HepG2 (cell line): ENCODE results near the gene ATG2A. TPM values are rescaled to one million over a fixed set of nuclear protein-coding genes. Genes with fewer than 3 reads are reported as not detected.

Source experiments
- ATAC-seq: fragments of 200-7000 bp; cut with Tn5 transposase; 3 replicates; pipeline ENCODE4 v1.9.1; 2020; ENCODE audit warnings: mild to moderate bottlenecking, moderate library complexity
- BruUV-seq: library from RNA; stranded (reverse); fragments of 400-500 nt; replicated peaks from 2 replicates; lab custom pipeline; 2021; lab: Mats Ljungman, UMichigan
- CTCF ChIA-PET: fragments of 300-600 bp; formaldehyde crosslinking; extraction: SDS; loops from one replicate; lab custom pipeline; 2021; ENCODE audit warnings: low total read pairs, inconsistent platforms, low intra/inter-chr PET ratio; lab: Yijun Ruan, JAX
- POLR2A ChIA-PET: fragments of 350-600 bp; sonication (Branson Sonifier 250); formaldehyde crosslinking; loops from one replicate; lab custom pipeline; 2020; ENCODE audit warnings: antibody characterized with exemption, inconsistent platforms; lab: Yijun Ruan, JAX
- DNase-seq: peaks from one replicate; pipeline ENCODE4 v3.0.0-alpha.2; 2015; ENCODE audit warnings: low spot score
- FAIRE-seq: peaks from 3 replicates; lab custom pipeline; 2011; peaks lifted over from hg19 to GRCh38; lab: Jason Lieb, UNC
- H2AFZ ChIP-seq: one replicate; pipeline ENCODE4 v1.6.1; 2011; ENCODE audit warnings: low read length, inconsistent platforms
- H3K27ac ChIP-seq: fragments of 300-600 bp; 3 replicates; pipeline ENCODE4 v1.8.0; 2011; ENCODE audit warnings: mixed run types, mild to moderate bottlenecking, mixed read lengths, low read length, inconsistent platforms; ENCODE audit not compliant: insufficient read depth; ENCODE audit errors: extremely low read length
- H3K27me3 ChIP-seq, 2 experiments: fragments of 200-600 bp in 1 of 2; 2 replicates in 1 of 2; 3 replicates in 1 of 2; pipeline versions ENCODE4 v1.6.0 to v1.8.0; 2011; ENCODE audit warnings: low read length in 2 of 2, mild to moderate bottlenecking in 2 of 2, moderate library complexity in 2 of 2, inconsistent platforms in 1 of 2; ENCODE audit not compliant: insufficient read depth in 2 of 2, control insufficient read depth in 1 of 2
- H3K36me3 ChIP-seq, 2 experiments: fragments of 200-600 bp in 1 of 2; replicated peaks in 1 of 2; 2 replicates in 1 of 2; 3 replicates in 1 of 2; pipeline versions ENCODE4 v1.5.1 to v1.8.0; 2011; ENCODE audit warnings: low read length in 2 of 2, inconsistent platforms in 1 of 2; ENCODE audit not compliant: insufficient read depth in 2 of 2, control insufficient read depth in 1 of 2
- H3K4me1 ChIP-seq: 2 replicates; pipeline ENCODE4 v1.5.1; 2012; ENCODE audit warnings: low read length, inconsistent platforms; ENCODE audit not compliant: insufficient read depth
- H3K4me2 ChIP-seq: 2 replicates; pipeline ENCODE4 v1.6.0; 2011; ENCODE audit warnings: low read depth, low read length, inconsistent platforms
- H3K4me3 ChIP-seq, 3 experiments: fragments of 200-600 bp in 1 of 3; sonication (generic), shearing (Covaris generic) in 1 of 3; replicated peaks in 1 of 3; 2 replicates each; pipeline ENCODE4 v1.5.1; 2011 to 2016; ENCODE audit warnings: low read length in 3 of 3, inconsistent platforms in 2 of 3, low read depth in 2 of 3, mild to moderate bottlenecking in 2 of 3, control low read depth in 1 of 3, mixed read lengths in 1 of 3; ENCODE audit not compliant: insufficient read depth in 1 of 3
- H3K79me2 ChIP-seq: one replicate; pipeline ENCODE4 v1.6.1; 2011; ENCODE audit warnings: low read length, inconsistent platforms; ENCODE audit not compliant: insufficient read depth
- H3K9ac ChIP-seq: 2 replicates; pipeline ENCODE4 v1.6.0; 2011; ENCODE audit warnings: mild to moderate bottlenecking, low read depth, low read length, inconsistent platforms; ENCODE audit not compliant: insufficient read depth
- H3K9me3 ChIP-seq: 2 replicates; pipeline ENCODE4 v1.5.1; 2012; ENCODE audit warnings: mild to moderate bottlenecking, low read length
- H4K20me1 ChIP-seq: 2 replicates; pipeline ENCODE4 v1.6.0; 2011; ENCODE audit warnings: inconsistent platforms, mild to moderate bottlenecking, low read length, moderate library complexity; ENCODE audit not compliant: insufficient read depth
- ATF7-NPFF ChIP-seq: sonication (generic); formaldehyde crosslinking; IDR thresholded peaks from 2 replicates; pipeline ENCODE4 v1.8.1; 2023; ENCODE audit warnings: mild to moderate bottlenecking, low read depth, missing genetic modification reagents, moderate library complexity
- HNRNPL ChIP-seq: fragments of 200-400 bp; formaldehyde crosslinking; IDR thresholded peaks from 2 replicates; pipeline ENCODE4 v1.6.1; 2017; ENCODE audit warnings: mild to moderate bottlenecking, low read depth, low read length
- KDM2A ChIP-seq: sonication (generic); formaldehyde crosslinking; IDR thresholded peaks from 2 replicates; pipeline ENCODE4 v1.4.0; 2020; ENCODE audit warnings: low read depth, missing genetic modification reagents, borderline replicate concordance
- ZNF430 ChIP-seq: sonication (generic); formaldehyde crosslinking; IDR thresholded peaks from 2 replicates; pipeline ENCODE4 v1.9.0; 2021; ENCODE audit warnings: mild to moderate bottlenecking, missing genetic modification reagents
- WGBS: methylation state at CpG from one replicate; pipeline ENCODE4 v1.1.6; 2017; ENCODE audit warnings: low lambda C conversion rate; 5-methylcytosine and 5-hydroxymethylcytosine counted together
- in situ Hi-C: cut with HindIII; loops from 2 replicates; pipeline ENCODE4 v1.10.0; 2017; ENCODE audit warnings: low pct_unique_long_range_greater_than_20kb; ENCODE audit not compliant: extremely low pct_ligation_motif_present
- intact Hi-C: fragments of 100-400 bp; cut with micrococcal nuclease; formaldehyde crosslinking; loops from one replicate; pipeline ENCODE4 v1.10.0; 2022; ENCODE audit not compliant: unreplicated experiment
- polyA plus RNA-seq, 8 experiments: library from polyadenylated mRNA; depleted of rRNA in 3 of 8; stranded (reverse) in 7 of 8; unstranded in 1 of 8; fragments of >200 nt; fragmentation: Illumina TruSeq in 4 of 8; extraction: Trizol in 4 of 8; gene quantifications; 2 replicates each; pipeline versions ENCODE4 v1.2.1 to v1.2.3, GENCODE V29; 2011 to 2016; ENCODE audit warnings: low read depth in 4 of 8, missing spikeins in 1 of 8, mixed read lengths in 1 of 8; ENCODE audit not compliant: insufficient read depth in 1 of 8
- total RNA-seq, 5 experiments: library from RNA; depleted of rRNA; stranded (reverse); fragments of >200 nt; fragmentation: Illumina TruSeq; extraction: Trizol; gene quantifications; 2 replicates each; pipeline ENCODE4 v1.2.3, GENCODE V29; 2016; ENCODE audit warnings: low read depth in 1 of 5

The ATG2A gene
- total and polyA plus RNA-seq, 2 of the 13 experiments (the other 11 are each of a cell fraction or from before 2014, with no cell fraction given): 6.7 to 8.0 TPM

- no peak for TF ChIP-seq KDM2A (CRISPR knock-in tag)
- no peak for TF ChIP-seq ATF7-NPFF (CRISPR knock-in tag)
- TF ChIP-seq, all 625 proteins: peak for 0
Observed at GRCh38 chr11:64865286-64866172, 51.5 kb downstream of the ATG2A start (continued).

DNA sequence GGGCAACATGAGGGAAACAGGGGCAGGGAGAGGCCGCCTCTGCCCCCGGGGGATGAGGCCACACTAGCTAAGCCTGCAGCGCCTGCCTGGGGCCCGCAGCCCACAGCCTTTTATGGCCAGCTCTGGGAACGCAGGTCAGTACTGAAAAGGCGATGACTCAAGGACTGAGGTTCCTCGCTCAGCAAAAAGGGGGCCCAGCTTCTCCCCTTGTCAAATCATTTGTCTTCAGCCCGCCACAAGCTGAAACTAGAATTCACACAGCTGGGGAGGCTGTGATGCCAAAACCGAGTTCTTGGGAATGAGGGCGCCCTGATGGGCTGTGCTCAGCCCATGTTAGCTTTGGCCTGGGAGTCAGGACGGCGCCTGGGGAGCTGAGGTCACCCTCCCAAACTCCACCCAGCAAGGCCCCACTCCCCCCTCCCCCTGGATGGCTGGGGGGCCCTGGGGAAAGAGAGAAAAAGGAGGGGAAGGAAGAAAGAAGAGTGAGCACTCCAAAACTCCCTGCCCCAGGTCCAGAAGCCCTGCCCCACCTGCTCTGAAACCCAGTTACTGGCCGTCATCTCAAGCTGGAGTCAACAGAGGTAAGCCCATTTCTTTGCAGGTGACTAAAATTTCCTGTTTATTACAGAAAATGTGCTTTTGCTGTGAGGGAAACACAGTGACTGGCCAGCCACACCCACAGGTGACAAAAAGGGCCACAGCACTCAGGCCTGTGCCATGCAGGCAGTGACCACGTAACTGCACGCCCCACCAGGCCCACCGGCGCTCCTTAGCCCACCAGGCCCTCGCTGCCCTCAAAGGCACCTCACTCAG lies 52.3 kb downstream of the ATG2A start:
- Histone ChIP-seq H3K4me1 (peaks cover 43% of the 10 kb centered on the region), H3K36me3 (peaks cover 2 to 22% of the 10 kb centered on the region in 2 experiments; a peak in 3 of 5 replicates), H2AFZ (no peak overlapping the region), H3K9ac (no peak overlapping the region), H3K4me3 (no peak overlapping the region), H3K79me2 (peaks cover 44% of the 10 kb centered on the region), H4K20me1 (no peaks in the 10 kb centered on the region), H3K9me3 (no peaks in the 10 kb centered on the region), H3K27me3 (no peaks in the 10 kb centered on the region), H3K27ac (no peak overlapping the region), H3K4me2 (no peak overlapping the region)
- BruUV-seq: no TSS peak
- DNase-seq (no peak), FAIRE-seq (no peak), ATAC-seq (no peak)
- WGBS: 92% methylated on average over 10 of the region's 18 CpGs
- ChIA-PET CTCF (no interaction called here), POLR2A (interaction anchor here (1.3 to 1.7 kb wide), 5 partner anchors 8 to 28 kb away, joined by 3 to 9 read pairs (median 3); no protein-coding TSS in a partner anchor)
- in situ Hi-C loops (no loop called here), intact Hi-C loops (no loop called here)
- 0 out of 2 replicates have a peak, but pooled peaks have one; percentile 14 for TF ChIP-seq HNRNPL
- no peak for TF ChIP-seq ZNF430 (CRISPR knock-in tag)
